SK-N-SH treated with all-trans-retinoic acid at 6 μM for 48 hours (cell line): ENCODE measurements around the gene PHLDB3.

Experiments used
- CREB5 ChIP-seq: fragments of 250-450 bp; sonication (Bioruptor Pico); IDR thresholded peaks from 2 replicates; pipeline ENCODE4 v1.5.1; 2020; ENCODE audit warnings: low read depth, mild to moderate bottlenecking, moderate library complexity
- TOX ChIP-seq: fragments of 250-450 bp; sonication (Bioruptor Pico); IDR thresholded peaks from 2 replicates; pipeline ENCODE4 v1.8.0; 2021; ENCODE audit warnings: mild to moderate bottlenecking, moderate library complexity, borderline replicate concordance

- TF ChIP-seq CREB5 (CRISPR knock-in tag), result no peak
- no peak for TF ChIP-seq TOX (CRISPR knock-in tag)
These were observed 24.0 kb downstream of the PHLDB3 start for GRCh38 chr19:43480574-43480973.
